ENCODE measurements around the gene KREMEN2.

- TF ChIP-seq CTCF (IDR thresholded peaks at IDR 0.05; ENCODE audit: low read depth, low read length, missing input control) (no peak), NR2F2 (IDR thresholded peaks at IDR 0.05) (no peak), SP1 (IDR thresholded peaks at IDR 0.05) (no peak)
These were observed 23.2 kb downstream of the KREMEN2 start for GRCh38 chr16:2987286-2987685.
